ENCODE measurements around the gene TRNAU1AP. TPM values are rescaled to one million over a fixed set of nuclear protein-coding genes. Genes with fewer than 3 reads are reported as not detected.
A peak's percentile ranks its signal among the peaks of the same experiment; 100 is the strongest.

The TRNAU1AP gene
- total and polyA plus RNA-seq, 2 of the 13 experiments (the other 11 are each of a cell fraction or from before 2014, with no cell fraction given) = 29.0 to 42.9 TPM

- peak; percentile 93 for TF ChIP-seq TEAD3 (CRISPR knock-in tag; optimal IDR thresholded peaks at IDR 0.05; ENCODE audit: borderline replicate concordance)
- TF ChIP-seq ZSCAN5A (CRISPR knock-in tag; IDR thresholded peaks at IDR 0.05; ENCODE audit: borderline replicate concordance) = peak; percentile 8; the same call in 1 of the 2 replicates
- TF ChIP-seq ZNF142 (CRISPR knock-in tag; IDR thresholded peaks at IDR 0.05) = no peak
- no peak for TF ChIP-seq ZNF317 (CRISPR knock-in tag; IDR thresholded peaks at IDR 0.05)
- TF ChIP-seq PAF1 (CRISPR knock-in tag; IDR thresholded peaks at IDR 0.05) = no peak
- no peak for TF ChIP-seq SKI (IDR thresholded peaks at IDR 0.05; ENCODE audit: partially characterized antibody)
- TF ChIP-seq ZHX2 (IDR thresholded peaks at IDR 0.05; ENCODE audit: low read depth) = no peak
- TF ChIP-seq ZHX2 (CRISPR knock-in tag; IDR thresholded peaks at IDR 0.05; ENCODE audit: borderline replicate concordance) = no peak
- TF ChIP-seq SETDB1 (CRISPR knock-in tag; IDR thresholded peaks at IDR 0.05; ENCODE audit: borderline replicate concordance) = no peak
- no peak for TF ChIP-seq RFXANK (CRISPR knock-in tag; IDR thresholded peaks at IDR 0.05)
- TF ChIP-seq ZNF510 (CRISPR knock-in tag; IDR thresholded peaks at IDR 0.05; ENCODE audit: low read depth) = no peak
- TF ChIP-seq ZSCAN21 (CRISPR knock-in tag; IDR thresholded peaks at IDR 0.05; ENCODE audit: borderline replicate concordance) = no peak
- TF ChIP-seq TBP (CRISPR knock-in tag; IDR thresholded peaks at IDR 0.05) = no peak
- TF ChIP-seq CHCHD3 (CRISPR knock-in tag; IDR thresholded peaks at IDR 0.05) = no peak
Measured at GRCh38 chr1:28505406-28506187, 47.3 kb upstream of the TRNAU1AP start, which contains the start of gene RCC1 (continued).
